GM18907 (cell line): ENCODE results near the gene SPOCK1.
"Not testable (repeated sequence)": the region's sequence is repeated elsewhere in the genome, so short reads cannot be mapped to it uniquely, and the experiment has no call there.

Source experiments
- ATAC-seq: cut with Tn5 transposase; IDR thresholded peaks from one replicate; pipeline ENCODE4 v1.9.1; 2021; ENCODE audit warnings: mild to moderate bottlenecking, moderate library complexity; ENCODE audit not compliant: unreplicated experiment

SPOCK1 gene

GRCh38 chr5:136998854-136999357 lies 500.2 kb downstream of the SPOCK1 start:
- ATAC-seq = no peak

- no peak for ATAC-seq
Measured at GRCh38 chr5:136994154-136994553, 505.0 kb downstream of the SPOCK1 start.

DNA sequence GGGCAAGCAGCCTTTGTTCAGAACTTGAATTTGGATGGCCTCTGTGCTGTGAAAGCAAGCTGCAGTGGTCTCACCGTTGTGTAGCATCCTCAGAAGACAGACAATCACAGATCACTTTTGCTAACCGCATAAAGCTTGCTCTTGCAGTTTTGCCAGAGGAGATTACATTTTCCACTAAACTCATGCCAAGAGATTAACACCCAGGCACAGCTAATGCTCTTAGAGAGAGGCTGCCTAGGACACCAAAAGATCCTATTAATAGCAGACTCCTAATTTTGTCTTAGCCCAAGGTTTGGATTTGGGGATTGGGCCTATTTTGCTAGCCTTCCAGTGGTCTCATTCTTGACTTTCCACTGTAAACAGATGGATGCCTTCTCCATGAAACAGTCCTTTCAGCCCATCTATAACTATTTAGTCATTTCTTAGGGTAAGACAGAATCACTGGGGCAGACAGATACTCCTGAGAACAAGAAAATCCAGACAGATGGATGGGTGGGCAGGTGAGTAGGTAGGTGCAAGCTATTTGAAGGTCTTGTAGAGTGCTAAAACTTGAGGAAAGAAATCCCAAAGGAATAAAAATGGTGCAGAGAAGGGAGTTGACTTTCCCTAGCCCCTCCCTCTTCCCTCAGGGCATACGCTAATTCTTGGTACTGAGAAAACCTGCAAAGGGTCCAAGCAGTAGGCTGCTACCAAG lies 506.2 kb downstream of the SPOCK1 start:
- ATAC-seq = no peak

DNA sequence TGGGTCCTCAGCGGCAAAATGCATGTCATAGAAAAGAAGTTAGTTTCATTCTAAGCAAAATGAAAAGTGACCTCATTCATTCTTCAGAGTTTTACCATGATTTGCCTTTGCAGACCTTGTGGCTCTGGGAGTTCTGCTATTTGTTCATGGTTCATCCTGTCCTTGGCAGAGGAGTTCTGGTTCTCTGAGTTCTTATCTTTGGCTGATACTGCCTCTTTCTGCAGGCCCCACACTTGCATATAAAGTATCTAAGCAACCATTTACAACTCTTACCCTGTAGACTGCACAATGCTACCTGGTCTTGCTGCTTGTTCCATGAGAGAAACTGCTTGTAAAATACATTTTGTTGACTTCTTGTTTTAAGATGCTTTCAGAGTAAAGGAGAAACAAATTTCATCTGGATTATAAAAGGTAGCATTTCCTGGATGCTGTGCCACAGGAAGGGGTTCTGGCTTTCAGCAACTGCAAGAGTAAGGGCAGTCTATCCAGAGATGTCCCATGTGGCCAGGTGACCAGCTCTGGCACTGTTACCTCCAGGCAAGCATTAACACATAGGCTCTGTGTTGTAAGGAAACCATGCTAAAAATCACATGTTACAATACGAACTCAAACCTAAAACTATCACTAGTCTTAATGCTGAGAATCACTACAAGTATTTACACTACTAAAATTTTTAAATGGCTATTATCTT lies 513.2 kb downstream of the SPOCK1 start:
- no peak for ATAC-seq

DNA sequence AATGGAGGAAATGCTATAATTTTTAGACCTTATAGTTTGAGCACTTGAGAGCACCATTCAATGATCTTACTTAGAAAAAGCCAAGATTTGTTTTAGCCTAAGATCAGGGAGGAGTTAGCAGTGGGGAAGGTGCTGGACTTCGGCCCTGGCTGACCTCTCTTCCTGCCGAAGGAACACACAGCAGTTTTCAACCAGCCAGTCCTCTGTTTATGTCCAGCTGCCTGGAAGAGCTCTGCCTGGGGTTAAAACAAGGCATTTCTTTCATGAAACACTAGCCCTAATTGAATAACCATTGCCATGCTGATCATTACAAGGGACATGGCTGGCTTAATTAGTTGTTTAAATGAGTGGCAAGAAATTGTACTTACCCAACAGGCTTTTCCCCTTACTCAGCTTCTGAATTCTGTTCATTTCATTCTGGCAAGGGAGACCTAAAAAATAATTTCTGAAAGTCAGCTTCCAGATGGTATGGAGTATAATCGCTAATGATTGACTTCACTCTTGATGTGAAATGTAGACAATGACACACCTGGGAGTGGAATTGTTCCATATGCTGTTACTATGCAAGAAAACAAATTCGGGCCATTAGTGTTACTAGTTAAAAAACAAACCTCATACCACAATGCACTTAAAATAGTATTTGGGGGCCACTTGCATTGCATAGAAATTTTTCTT lies 514.2 kb downstream of the SPOCK1 start:
- no peak for ATAC-seq

DNA sequence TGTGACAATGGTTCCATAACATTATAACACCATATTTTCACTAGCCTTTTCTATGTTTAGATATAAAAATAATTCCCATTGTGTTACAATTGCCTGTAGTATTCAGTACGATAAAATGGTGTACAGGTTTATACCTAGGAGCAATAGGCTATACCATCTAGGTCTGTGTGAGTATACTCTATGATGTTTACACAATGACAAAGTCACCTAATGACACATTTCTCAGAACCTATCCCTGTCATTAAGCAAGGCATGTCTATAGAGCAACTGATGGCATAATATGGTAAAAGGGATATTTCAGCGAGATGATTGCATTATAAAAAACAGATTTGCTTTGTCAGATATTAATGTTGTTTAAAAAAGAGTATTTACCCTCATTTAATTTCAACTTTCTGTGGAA lies 517.2 kb downstream of the SPOCK1 start:
- no peak for ATAC-seq

DNA sequence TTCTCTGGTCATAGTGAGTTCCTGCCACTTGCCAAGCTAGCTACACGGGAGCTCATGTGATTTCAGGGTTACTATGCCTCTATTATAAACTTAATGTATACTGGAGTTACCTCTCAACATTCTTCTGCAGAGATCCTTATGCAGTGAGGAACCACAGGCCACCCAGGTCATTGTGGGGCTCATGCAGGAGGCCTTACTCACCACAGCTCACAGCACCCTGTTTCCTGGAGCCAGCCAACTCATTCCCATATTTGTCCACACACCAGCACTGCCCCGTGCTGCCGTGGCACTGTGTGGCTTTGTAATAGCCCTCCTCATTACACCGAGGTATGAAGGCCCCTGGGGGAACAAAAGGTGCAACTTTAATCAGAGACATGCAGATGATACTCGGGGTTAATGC lies 520.0 kb downstream of the SPOCK1 start:
- no peak for ATAC-seq

GRCh38 chr5:136963504-136963903 lies 535.6 kb downstream of the SPOCK1 start:
- no peak for ATAC-seq

GRCh38 chr5:136957428-136957827 lies 541.7 kb downstream of the SPOCK1 start:
- ATAC-seq = no peak

DNA sequence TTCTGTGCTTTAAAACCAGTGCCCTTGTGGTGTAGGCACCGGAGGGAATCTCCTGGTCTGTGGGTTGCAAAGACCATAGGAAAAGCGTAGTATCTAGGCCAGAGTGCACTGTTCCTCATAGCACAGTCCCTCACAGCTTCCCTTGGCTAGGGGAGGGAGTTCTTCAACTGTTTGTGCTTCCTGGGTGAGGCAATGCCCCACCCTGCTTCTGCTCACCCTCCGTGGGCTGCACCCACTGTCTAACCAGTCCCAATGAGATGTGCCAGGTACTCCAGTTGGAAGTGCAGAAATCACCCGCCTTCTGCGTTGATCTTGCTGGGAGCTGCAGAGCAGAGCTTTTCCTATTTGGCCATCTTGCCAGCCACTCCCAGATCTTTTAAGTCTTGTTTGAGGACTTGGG lies 545.0 kb downstream of the SPOCK1 start:
- ATAC-seq = not testable (repeated sequence)

DNA sequence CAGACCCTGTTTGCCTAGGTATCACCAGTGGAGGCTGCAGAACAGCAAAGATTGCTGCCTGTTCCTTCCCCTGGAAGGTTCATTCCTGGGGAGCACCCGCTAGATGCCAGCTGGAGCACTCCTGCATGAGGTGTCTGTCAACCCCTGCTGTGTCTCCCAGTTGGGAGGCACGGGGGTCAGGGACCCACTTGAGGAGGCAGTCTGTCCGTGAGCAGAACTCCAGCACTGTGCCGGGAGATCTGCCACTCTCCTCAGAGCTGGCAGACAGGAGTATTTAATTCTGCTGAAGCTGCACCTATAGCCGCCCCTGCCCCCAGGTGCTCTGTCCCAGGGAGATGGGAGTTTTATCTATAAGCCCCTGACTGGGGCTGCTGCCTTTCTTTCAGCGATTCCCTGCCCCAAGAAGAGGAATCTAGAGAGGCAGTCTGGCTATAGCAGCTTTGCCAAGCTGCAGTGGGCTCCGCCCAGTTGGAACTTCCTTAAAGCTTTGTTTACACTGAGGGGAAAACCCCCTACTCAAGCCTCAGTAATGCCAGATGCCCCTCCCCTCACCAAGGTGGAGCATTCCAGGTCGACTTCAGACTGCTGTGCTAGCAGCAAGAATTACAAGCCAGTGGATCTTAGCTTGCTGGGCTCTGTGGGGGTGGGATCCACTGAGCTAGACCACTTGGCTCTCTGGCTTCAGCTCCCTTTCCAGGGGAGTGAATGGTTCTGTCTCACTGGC lies 545.6 kb downstream of the SPOCK1 start:
- ATAC-seq = not testable (repeated sequence)

GRCh38 chr5:136927571-136927970 lies 571.6 kb downstream of the SPOCK1 start:
- ATAC-seq = no peak

- ATAC-seq = no peak
Measured at GRCh38 chr5:136926073-136926472, 573.1 kb downstream of the SPOCK1 start.
